Measurements from ENCODE around the gene VPS54. TPM values are rescaled to one million over a fixed set of nuclear protein-coding genes. Genes with fewer than 3 reads are reported as not detected.
"Not testable (repeated sequence)": the region's sequence is repeated elsewhere in the genome, so short reads cannot be mapped to it uniquely, and the experiment has no call there.

The VPS54 gene
- total RNA-seq, 1 experiment from 2014 or later: 22.5 TPM

GRCh38 chr2:63942788-63943187 lies 76.4 kb downstream of the VPS54 start:
- DNase-seq (ENCODE audit: extremely low read depth, low read depth): no peak

GRCh38 chr2:63932104-63932503 lies 87.1 kb downstream of the VPS54 start:
- not testable (repeated sequence) for DNase-seq (ENCODE audit: extremely low read depth, low read depth)

GRCh38 chr2:63926815-63927214 lies 92.4 kb downstream of the VPS54 start:
- DNase-seq (ENCODE audit: extremely low read depth, low read depth): no peak

- DNase-seq (ENCODE audit: extremely low read depth, low read depth): no peak
Observed at GRCh38 chr2:63914311-63914710, 104.9 kb downstream of the VPS54 start.

GRCh38 chr2:63903003-63903402 lies 116.2 kb downstream of the VPS54 start:
- no peak for DNase-seq (ENCODE audit: extremely low read depth, low read depth)

- no peak for DNase-seq (ENCODE audit: extremely low read depth, low read depth)
Observed at GRCh38 chr2:63902149-63902548, 117.1 kb downstream of the VPS54 start.

GRCh38 chr2:63899639-63900038 lies 119.6 kb downstream of the VPS54 start:
- DNase-seq (ENCODE audit: extremely low read depth, low read depth): no peak

GRCh38 chr2:63898839-63899238 lies 120.4 kb downstream of the VPS54 start:
- no peak for DNase-seq (ENCODE audit: extremely low read depth, low read depth)

GRCh38 chr2:63894167-63894566 lies 125.1 kb downstream of the VPS54 start:
- no peak for DNase-seq (ENCODE audit: extremely low read depth, low read depth)

- DNase-seq (ENCODE audit: extremely low read depth, low read depth): no peak
Observed at GRCh38 chr2:63893163-63893562, 126.1 kb downstream of the VPS54 start.

- DNase-seq (ENCODE audit: extremely low read depth, low read depth): no peak
Observed at GRCh38 chr2:63891488-63892030, 127.7 kb downstream of the VPS54 start.

- DNase-seq (ENCODE audit: extremely low read depth, low read depth): no peak
Observed at GRCh38 chr2:63890678-63891077, 128.6 kb downstream of the VPS54 start.

GRCh38 chr2:63888490-63889402 lies 130.5 kb downstream of the VPS54 start:
- peak; percentile 47 for DNase-seq (ENCODE audit: extremely low read depth, low read depth)

- no peak for DNase-seq (ENCODE audit: extremely low read depth, low read depth)
Observed at GRCh38 chr2:63888053-63888452, 131.2 kb downstream of the VPS54 start.

- DNase-seq (ENCODE audit: extremely low read depth, low read depth): no peak
Observed at GRCh38 chr2:63886445-63886844, 132.8 kb downstream of the VPS54 start.

- no peak for DNase-seq (ENCODE audit: extremely low read depth, low read depth)
Observed at GRCh38 chr2:63882395-63883105, 136.7 kb downstream of the VPS54 start.

GRCh38 chr2:63881205-63881604 lies 138.0 kb downstream of the VPS54 start:
- no peak for DNase-seq (ENCODE audit: extremely low read depth, low read depth)

GRCh38 chr2:63880625-63881024 lies 138.6 kb downstream of the VPS54 start:
- DNase-seq (ENCODE audit: extremely low read depth, low read depth): no peak

- DNase-seq (ENCODE audit: extremely low read depth, low read depth): no peak
Observed at GRCh38 chr2:63879876-63880433, 139.3 kb downstream of the VPS54 start.

- no peak for DNase-seq (ENCODE audit: extremely low read depth, low read depth)
Observed at GRCh38 chr2:63878486-63878885, 140.7 kb downstream of the VPS54 start.

GRCh38 chr2:63876311-63876710 lies 142.9 kb downstream of the VPS54 start:
- no peak for DNase-seq (ENCODE audit: extremely low read depth, low read depth)
